Endothelial cell of umbilical vein (primary cell): Measurements from ENCODE around the gene KCNE5. TPM values are rescaled to one million over a fixed set of nuclear protein-coding genes. Genes with fewer than 3 reads are reported as not detected.

Experiments
- BruUV-seq: library from RNA; stranded (reverse); fragments of 400-500 nt; replicated peaks from 2 replicates; lab custom pipeline; 2021; lab: Mats Ljungman, UMichigan
- CTCF ChIA-PET: fragments of 300-600, 350-600 bp; sonication (Branson Sonifier 250); formaldehyde crosslinking; loops from one replicate; lab custom pipeline; 2021; ENCODE audit warnings: antibody characterized with exemption, inconsistent platforms; lab: Charles Lee
- POLR2A ChIA-PET: fragments of 300-600, 350-600 bp; sonication (Branson Sonifier 250); formaldehyde crosslinking; loops from one replicate; lab custom pipeline; 2021; ENCODE audit warnings: antibody characterized with exemption, inconsistent platforms; lab: Charles Lee
- DNase-seq: peaks from one replicate; pipeline ENCODE4 v3.0.0-alpha.2; 2011; ENCODE audit warnings: low read depth, low spot score
- FAIRE-seq: peaks from 2 replicates; lab custom pipeline; 2011; peaks lifted over from hg19 to GRCh38; lab: Jason Lieb, UNC
- H2AFZ ChIP-seq: 2 replicates; pipeline ENCODE4 v1.6.0; 2012; ENCODE audit warnings: low read depth, low read length, control low read depth, inconsistent platforms
- H3K27ac ChIP-seq: 2 replicates; pipeline ENCODE4 v1.5.1; 2011; ENCODE audit warnings: low read depth, mild to moderate bottlenecking, control low read depth, low read length, moderate library complexity; ENCODE audit not compliant: insufficient read depth
- H3K27me3 ChIP-seq, 2 experiments: 2 replicates each; pipeline versions ENCODE4 v1.6.0 to v1.6.1; 2011; ENCODE audit warnings: low read length in 2 of 2, mixed read lengths in 1 of 2; ENCODE audit not compliant: control insufficient read depth in 2 of 2, insufficient read depth in 2 of 2
- H3K36me3 ChIP-seq, 2 experiments: 2 replicates in 1 of 2; 3 replicates in 1 of 2; pipeline ENCODE4 v1.5.1; 2011; ENCODE audit warnings: low read length in 2 of 2, mild to moderate bottlenecking in 1 of 2, moderate library complexity in 1 of 2; ENCODE audit not compliant: control insufficient read depth in 2 of 2, insufficient read depth in 2 of 2; ENCODE audit errors: extremely low read depth in 1 of 2
- H3K4me1 ChIP-seq: 3 replicates; pipeline ENCODE4 v1.5.1; 2011; ENCODE audit warnings: mild to moderate bottlenecking, low read length; ENCODE audit not compliant: control insufficient read depth, insufficient read depth; ENCODE audit errors: extremely low read depth
- H3K4me2 ChIP-seq: 2 replicates; pipeline ENCODE4 v1.6.1; 2011; ENCODE audit warnings: low read length, control low read depth, mixed read lengths; ENCODE audit not compliant: insufficient read depth
- H3K4me3 ChIP-seq, 3 experiments: fragments of 200-600 bp in 1 of 3; sonication (generic), shearing (Covaris generic) in 1 of 3; replicated peaks in 1 of 3; 2 replicates each; pipeline ENCODE4 v1.5.1; 2011 to 2016; ENCODE audit warnings: control low read depth in 3 of 3, low read length in 3 of 3, mild to moderate bottlenecking in 2 of 3, inconsistent platforms in 1 of 3, low read depth in 1 of 3, moderate library complexity in 1 of 3; ENCODE audit not compliant: insufficient read depth in 1 of 3
- H3K79me2 ChIP-seq: 2 replicates; pipeline ENCODE4 v1.6.0; 2012; ENCODE audit warnings: low read length, inconsistent platforms; ENCODE audit not compliant: control insufficient read depth, insufficient read depth
- H3K9ac ChIP-seq: replicated peaks from 2 replicates; pipeline ENCODE3; 2011; ENCODE audit warnings: low read length, control low read depth; ENCODE audit not compliant: insufficient read depth; ENCODE audit errors: extremely low read depth
- H3K9me1 ChIP-seq: replicated peaks from 3 replicates; pipeline ENCODE4 v1.6.0; 2011; ENCODE audit warnings: mild to moderate bottlenecking, low read length; ENCODE audit not compliant: control insufficient read depth, insufficient read depth; ENCODE audit errors: extremely low read depth
- H3K9me3 ChIP-seq: replicated peaks from 2 replicates; pipeline ENCODE4 v1.5.1; 2012; ENCODE audit warnings: low read length, inconsistent platforms; ENCODE audit not compliant: control insufficient read depth, insufficient read depth
- H4K20me1 ChIP-seq: replicated peaks from 2 replicates; pipeline ENCODE3; 2011; ENCODE audit warnings: mild to moderate bottlenecking, low read length; ENCODE audit not compliant: control insufficient read depth, insufficient read depth; ENCODE audit errors: extremely low read depth
- EZH2 ChIP-seq: IDR thresholded peaks from 2 replicates; pipeline ENCODE4 v1.6.1; 2012; ENCODE audit warnings: borderline replicate concordance, low read depth, mild to moderate bottlenecking, moderate library complexity, low read length, inconsistent platforms; ENCODE audit not compliant: severe bottlenecking
- FOS ChIP-seq: IDR thresholded peaks from 2 replicates; pipeline ENCODE4 v1.6.1; 2011; ENCODE audit warnings: mild to moderate bottlenecking, low read length, moderate library complexity, borderline replicate concordance; ENCODE audit not compliant: insufficient read depth
- GATA2 ChIP-seq: IDR thresholded peaks from 2 replicates; pipeline ENCODE4 v1.7.0; 2011; ENCODE audit warnings: low read depth, mild to moderate bottlenecking, moderate library complexity, mixed read lengths, low read length; ENCODE audit not compliant: insufficient read length, insufficient read depth
- JUN ChIP-seq: IDR thresholded peaks from 2 replicates; pipeline ENCODE4 v1.6.1; 2011; ENCODE audit warnings: borderline replicate concordance, low read depth; ENCODE audit not compliant: insufficient read length, insufficient read depth
- MAX ChIP-seq: IDR thresholded peaks from 2 replicates; pipeline ENCODE4 v1.6.1; 2011; ENCODE audit not compliant: insufficient read depth, insufficient read length
- MYC ChIP-seq: IDR thresholded peaks from one replicate; pipeline ENCODE4 v1.6.1; 2011; ENCODE audit warnings: mild to moderate bottlenecking, low read depth, low read length
- POLR2A ChIP-seq: IDR thresholded peaks from 2 replicates; pipeline ENCODE4 v1.6.1; 2012; ENCODE audit warnings: low read depth, mild to moderate bottlenecking, control low read depth, low read length
- POLR2AphosphoS5 ChIP-seq: IDR thresholded peaks from 2 replicates; pipeline ENCODE4 v1.6.1; 2012; ENCODE audit warnings: low read depth, mild to moderate bottlenecking, control low read depth, low read length, moderate library complexity; ENCODE audit not compliant: insufficient read depth
- dilution Hi-C: fragments of 300-500 bp; cut with MboI; formaldehyde crosslinking; loops from one replicate; pipeline ENCODE4 v1.15.0; 2019; ENCODE audit warnings: low sequenced_read_pairs; ENCODE audit not compliant: extremely low pct_ligation_motif_present
- intact Hi-C: fragments of 100-400 bp; cut with micrococcal nuclease; formaldehyde crosslinking; loops from one replicate; pipeline ENCODE4 v1.10.0; 2022
- polyA plus RNA-seq, 4 experiments: library from polyadenylated mRNA; depleted of rRNA in 3 of 4; stranded (reverse) in 3 of 4; unstranded in 1 of 4; fragments of >200 nt; gene quantifications; 2 replicates each; pipeline versions ENCODE4 v1.2.1 to v1.2.3, GENCODE V29; 2011 to 2012; ENCODE audit warnings: missing spikeins in 1 of 4
- total RNA-seq: library from RNA; stranded (reverse); gene quantifications from 2 replicates; pipeline ENCODE4 v1.2.3, GENCODE V29; 2021
- TF ChIP-seq, protein P1 (sequence below), 2 donors: IDR thresholded peaks; 1 replicate in 1 of 2; 2 replicates in 1 of 2; pipeline ENCODE4 v1.5.1; 2011; ENCODE audit warnings: low read length in 2 of 2, mild to moderate bottlenecking in 2 of 2, moderate library complexity in 2 of 2, control low read depth in 1 of 2, inconsistent platforms in 1 of 2, low read depth in 1 of 2; ENCODE audit not compliant: insufficient read depth in 1 of 2; ENCODE audit errors: extremely low read depth in 1 of 2

The KCNE5 gene
- total and polyA plus RNA-seq, 2 donors (not counting 3 experiments of a cell fraction or from before 2014, with no cell fraction given), result 0.15 to 0.31 TPM

- dilution Hi-C loops, result no loop called here
- no peaks in the 10 kb centered on the region for H3K36me3 ChIP-seq
- TF ChIP-seq POLR2AphosphoS5, result no peak
- no peak for TF ChIP-seq JUN
- no peak for TF ChIP-seq GATA2
- no peak for TF ChIP-seq EZH2
- no peak for TF ChIP-seq MYC
- no peak for TF ChIP-seq FOS
- TF ChIP-seq MAX, result no peak
- TF ChIP-seq POLR2A, result no peak
- TF ChIP-seq, protein P1, sequence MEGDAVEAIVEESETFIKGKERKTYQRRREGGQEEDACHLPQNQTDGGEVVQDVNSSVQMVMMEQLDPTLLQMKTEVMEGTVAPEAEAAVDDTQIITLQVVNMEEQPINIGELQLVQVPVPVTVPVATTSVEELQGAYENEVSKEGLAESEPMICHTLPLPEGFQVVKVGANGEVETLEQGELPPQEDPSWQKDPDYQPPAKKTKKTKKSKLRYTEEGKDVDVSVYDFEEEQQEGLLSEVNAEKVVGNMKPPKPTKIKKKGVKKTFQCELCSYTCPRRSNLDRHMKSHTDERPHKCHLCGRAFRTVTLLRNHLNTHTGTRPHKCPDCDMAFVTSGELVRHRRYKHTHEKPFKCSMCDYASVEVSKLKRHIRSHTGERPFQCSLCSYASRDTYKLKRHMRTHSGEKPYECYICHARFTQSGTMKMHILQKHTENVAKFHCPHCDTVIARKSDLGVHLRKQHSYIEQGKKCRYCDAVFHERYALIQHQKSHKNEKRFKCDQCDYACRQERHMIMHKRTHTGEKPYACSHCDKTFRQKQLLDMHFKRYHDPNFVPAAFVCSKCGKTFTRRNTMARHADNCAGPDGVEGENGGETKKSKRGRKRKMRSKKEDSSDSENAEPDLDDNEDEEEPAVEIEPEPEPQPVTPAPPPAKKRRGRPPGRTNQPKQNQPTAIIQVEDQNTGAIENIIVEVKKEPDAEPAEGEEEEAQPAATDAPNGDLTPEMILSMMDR (IDR thresholded peaks at IDR 0.05; ENCODE audit: extremely low read depth in 1 of 2, insufficient read depth in 1 of 2, low read depth in 1 of 2, low read length in 2 of 2), result no peak
These were observed 10.0 kb downstream of the KCNE5 start for GRCh38 chrX:109614951-109615350.

More at GRCh38 chrX:109614951-109615350, 10.0 kb downstream of the KCNE5 start:
- Histone ChIP-seq H3K9me1 (no peaks in the 10 kb centered on the region), H2AFZ (no peak overlapping the region), H3K9ac (no peak overlapping the region), H3K9me3 (no peaks in the 10 kb centered on the region), H3K27me3 (no peaks in the 10 kb centered on the region), H3K4me1 (no peaks in the 10 kb centered on the region), H3K79me2 (no peaks in the 10 kb centered on the region), H3K4me2 (no peak overlapping the region), H4K20me1 (no peaks in the 10 kb centered on the region), H3K27ac (no peak overlapping the region), H3K4me3 (no peak overlapping the region)
- ChIA-PET CTCF (no interaction called here), POLR2A (no interaction called here)
- BruUV-seq, result no TSS peak
- FAIRE-seq (no peak), DNase-seq (no peak)
- intact Hi-C loops, result no loop called here
